Ovary (tissue), 9 donors: ENCODE measurements around the gene AP2B1. TPM values are rescaled to one million over a fixed set of nuclear protein-coding genes. Genes with fewer than 3 reads are reported as not detected.

Source experiments
- DNase-seq, 5 donors: peaks; one replicate each; pipeline ENCODE4 v3.0.0-alpha.2; 2019 to 2020
- H3K27ac ChIP-seq, 2 donors: fragments of 200-600 bp; one replicate each; pipeline versions ENCODE4 v1.5.1 to v1.8.0; 2019 to 2022
- H3K27me3 ChIP-seq: fragments of 200-600 bp; one replicate; pipeline ENCODE4 v1.8.0; 2022
- H3K36me3 ChIP-seq: fragments of 200-600 bp; sonication (generic); one replicate; pipeline ENCODE4 v1.5.1; 2019
- H3K4me1 ChIP-seq: one replicate; pipeline ENCODE4 v1.8.1; 2013; ENCODE audit warnings: mild to moderate bottlenecking, moderate library complexity; ENCODE audit not compliant: insufficient read depth
- H3K4me3 ChIP-seq: fragments of 200-600 bp; sonication (generic); one replicate; pipeline ENCODE4 v1.5.1; 2017
- H3K9me3 ChIP-seq, 2 donors: fragments of 200-600 bp in 1 of 2; sonication (generic) in 1 of 2; one replicate each; pipeline versions ENCODE4 v1.5.1 to v1.8.1; 2013 to 2019; ENCODE audit warnings: mild to moderate bottlenecking in 1 of 2, moderate library complexity in 1 of 2
- CTCF ChIP-seq, 3 donors: fragments of 450-650 bp in 2 of 3; fragments of 200-600 bp in 1 of 3; IDR thresholded peaks; one replicate each; pipeline versions ENCODE4 v1.5.1 to v1.8.0; 2016 to 2022; ENCODE audit warnings: antibody characterized with exemption in 3 of 3, mild to moderate bottlenecking in 1 of 3
- EP300 ChIP-seq: sonication (generic); formaldehyde crosslinking; IDR thresholded peaks from one replicate; pipeline ENCODE4 v1.6.1; 2017; ENCODE audit warnings: antibody characterized with exemption
- POLR2A ChIP-seq: fragments of 450-650 bp; IDR thresholded peaks from one replicate; pipeline ENCODE4 v1.6.1; 2017; ENCODE audit warnings: antibody characterized with exemption, mild to moderate bottlenecking, moderate library complexity
- WGBS, 3 donors: extraction: QIAGEN DNeasy Blood & Tissue Kit in 1 of 3; methylation state at CpG; one replicate each; pipeline versions ENCODE4 v1.1.5 to v1.1.7; 2013 to 2017; 5-methylcytosine and 5-hydroxymethylcytosine counted together
- intact Hi-C, 4 donors: fragments of 100-400 bp; cut with DNase I; formaldehyde crosslinking; loops; one replicate each; pipeline versions ENCODE4 v1.11.0 to v1.15.1; 2022 to 2023
- polyA plus RNA-seq, 2 donors: library from polyadenylated mRNA; stranded (reverse); fragments of 200-250 nt in 1 of 2; fragments of 350-450 nt in 1 of 2; fragmentation: Illumina TruSeq in 1 of 2; extraction: RNeasy Lipid Tissue Mini Kit (QIAGEN cat#74804) in 1 of 2; gene quantifications; one replicate each; pipeline ENCODE4 v1.2.3, GENCODE V29; 2013 to 2014
- total RNA-seq, 7 donors: library from RNA; depleted of rRNA in 2 of 7; stranded (reverse); fragments of >200 nt in 2 of 7; fragmentation: NEBNext Ultra II Directional in 3 of 7; extraction: Animal tissue kit (Norgen Biotek cat#: 25700) in 3 of 7; gene quantifications; one replicate each; pipeline versions ENCODE4 v1.1.0 to v1.2.4, GENCODE V29; 2016 to 2023
- donor health status: DM: no; HTN: no; CAD: no; lungs with moderate emphysema.
- donor health status: DM: no; HTN: no; CAD: no.
- donor health status: Bipolar disorder and iron deficiency.
- donor health status: DM: yes; HTN: yes; CAD: no.
- donor health status: DM: no; HTN: no; CAD: no.
- donor health status: DM: yes; HTN: yes; CAD: no.

The AP2B1 gene
- total and polyA plus RNA-seq, 9 donors = 42.6 to 170 (median 139) TPM

- H3K9me3 ChIP-seq = no peaks in the 10 kb centered on the region
- H3K4me1 ChIP-seq = peaks cover 12% of the 10 kb centered on the region
- TF ChIP-seq POLR2A = no peak
- TF ChIP-seq CTCF (IDR thresholded peaks at IDR 0.05) = no peak
- TF ChIP-seq EP300 = no peak
- no peak overlapping the region for H3K27ac ChIP-seq
- no peak for DNase-seq
- intact Hi-C loops = no loop called here
- H3K4me3 ChIP-seq = no peak overlapping the region
- WGBS, 3 donors = 83 to 84% (median 83%) methylated on average over 3 of the region's 3 CpGs
- H3K36me3 ChIP-seq = no peaks in the 10 kb centered on the region
- no peaks in the 10 kb centered on the region for H3K27me3 ChIP-seq
Measured at GRCh38 chr17:35728551-35728950, 141.4 kb downstream of the AP2B1 start.

- WGBS, 3 donors = 67 to 73% (median 71%) methylated on average over 4 of the region's 4 CpGs
- intact Hi-C loops = no loop called here
- H3K4me3 ChIP-seq = no peak overlapping the region
- no peak for TF ChIP-seq POLR2A
- no peak for TF ChIP-seq CTCF (IDR thresholded peaks at IDR 0.05)
- TF ChIP-seq EP300 = no peak
- no peak for DNase-seq
- H3K4me1 ChIP-seq = peaks cover 12% of the 10 kb centered on the region
- H3K9me3 ChIP-seq = no peaks in the 10 kb centered on the region
- no peaks in the 10 kb centered on the region for H3K27me3 ChIP-seq
- H3K27ac ChIP-seq = no peak overlapping the region
- no peaks in the 10 kb centered on the region for H3K36me3 ChIP-seq
Measured at GRCh38 chr17:35729405-35729833, 142.3 kb downstream of the AP2B1 start.

GRCh38 chr17:35730400-35731005 lies 143.4 kb downstream of the AP2B1 start:
- H3K36me3 ChIP-seq = no peaks in the 10 kb centered on the region
- no peak overlapping the region for H3K27ac ChIP-seq
- DNase-seq = no peak
- no peak overlapping the region for H3K4me3 ChIP-seq
- intact Hi-C loops = no loop called here
- H3K27me3 ChIP-seq = no peaks in the 10 kb centered on the region
- H3K4me1 ChIP-seq = peaks cover 10% of the 10 kb centered on the region
- no peaks in the 10 kb centered on the region for H3K9me3 ChIP-seq
- TF ChIP-seq EP300 (no peak), CTCF (IDR thresholded peaks at IDR 0.05) (no peak), POLR2A (no peak)
- 79 to 85% (median 83%) methylated on average over 10 of the region's 10 CpGs for WGBS, 3 donors

GRCh38 chr17:35731239-35731916 lies 144.3 kb downstream of the AP2B1 start, which contains the start of gene RASL10B:
Gene RASL10B (plus strand): TSS chr17:35731639. CDS start chr17:35735185, 3,546 bp downstream.
- DNase-seq = peak; percentile 61 to 80 (median 67)
- TF ChIP-seq POLR2A (no peak), CTCF (IDR thresholded peaks at IDR 0.05) (no peak), EP300 (no peak)
- Histone ChIP-seq H3K36me3 (no peaks in the 10 kb centered on the region), H3K4me3 (peak within 1 kb of the TSS; percentile 84), H3K4me1 (peaks cover 10% of the 10 kb centered on the region), H3K9me3 (no peaks in the 10 kb centered on the region), H3K27me3 (no peaks in the 10 kb centered on the region), H3K27ac (peak within 1 kb of the TSS; percentile 40 to 42)
- intact Hi-C loops = no loop called here
- WGBS, 3 donors = 3 to 8% (median 3%) methylated on average over 17 to 44 of the region's 44 CpGs
